Subcutaneous adipose tissue (tissue), 4 donors: Measurements from ENCODE around the gene LRRC43. TPM values are rescaled to one million over a fixed set of nuclear protein-coding genes. Genes with fewer than 3 reads are reported as not detected.

Experiments used
- total RNA-seq, 4 donors: library from RNA; depleted of rRNA; stranded (reverse); fragments of >200 nt; gene quantifications; one replicate each; pipeline ENCODE4 v1.1.0, GENCODE V29; 2016
- TF ChIP-seq, protein P1 (sequence below): fragments of 450-650 bp; IDR thresholded peaks from one replicate; pipeline ENCODE4 v1.5.1; 2016; ENCODE audit warnings: low read depth, mild to moderate bottlenecking, control low read depth, antibody characterized with exemption, moderate library complexity

Gene LRRC43
- total RNA-seq, 4 donors from 2014 or later: 0.65 to 1.5 (median 1.4) TPM

DNA sequence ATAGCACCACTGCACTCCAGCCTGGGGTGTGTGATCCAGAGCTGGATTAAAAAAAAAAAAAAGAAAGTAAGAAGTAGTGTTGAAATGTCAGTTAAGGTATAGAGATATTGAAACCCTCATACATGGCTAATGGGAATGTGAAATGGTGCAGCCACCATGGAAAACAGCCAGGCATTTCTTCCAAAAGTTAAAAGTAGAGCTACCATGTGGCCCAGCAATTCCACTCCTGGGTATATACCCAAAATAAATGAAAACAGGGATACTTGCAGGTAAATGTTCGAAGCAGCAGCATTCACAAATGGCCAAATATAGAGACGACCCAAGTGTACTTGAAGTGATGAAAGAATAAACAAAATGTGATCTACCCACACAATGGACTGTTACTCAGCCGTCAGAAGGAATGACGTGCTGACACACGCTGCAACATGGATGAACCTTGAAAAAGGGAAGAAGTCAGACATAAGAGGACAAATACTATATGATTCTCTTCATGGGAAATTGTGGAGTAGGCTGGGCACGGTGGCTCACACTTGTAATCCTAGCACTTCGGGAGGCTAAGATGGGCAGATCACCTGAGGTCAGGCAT is 24.1 kb upstream of the LRRC43 start:
- TF ChIP-seq, protein P1, sequence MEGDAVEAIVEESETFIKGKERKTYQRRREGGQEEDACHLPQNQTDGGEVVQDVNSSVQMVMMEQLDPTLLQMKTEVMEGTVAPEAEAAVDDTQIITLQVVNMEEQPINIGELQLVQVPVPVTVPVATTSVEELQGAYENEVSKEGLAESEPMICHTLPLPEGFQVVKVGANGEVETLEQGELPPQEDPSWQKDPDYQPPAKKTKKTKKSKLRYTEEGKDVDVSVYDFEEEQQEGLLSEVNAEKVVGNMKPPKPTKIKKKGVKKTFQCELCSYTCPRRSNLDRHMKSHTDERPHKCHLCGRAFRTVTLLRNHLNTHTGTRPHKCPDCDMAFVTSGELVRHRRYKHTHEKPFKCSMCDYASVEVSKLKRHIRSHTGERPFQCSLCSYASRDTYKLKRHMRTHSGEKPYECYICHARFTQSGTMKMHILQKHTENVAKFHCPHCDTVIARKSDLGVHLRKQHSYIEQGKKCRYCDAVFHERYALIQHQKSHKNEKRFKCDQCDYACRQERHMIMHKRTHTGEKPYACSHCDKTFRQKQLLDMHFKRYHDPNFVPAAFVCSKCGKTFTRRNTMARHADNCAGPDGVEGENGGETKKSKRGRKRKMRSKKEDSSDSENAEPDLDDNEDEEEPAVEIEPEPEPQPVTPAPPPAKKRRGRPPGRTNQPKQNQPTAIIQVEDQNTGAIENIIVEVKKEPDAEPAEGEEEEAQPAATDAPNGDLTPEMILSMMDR: no peak

DNA sequence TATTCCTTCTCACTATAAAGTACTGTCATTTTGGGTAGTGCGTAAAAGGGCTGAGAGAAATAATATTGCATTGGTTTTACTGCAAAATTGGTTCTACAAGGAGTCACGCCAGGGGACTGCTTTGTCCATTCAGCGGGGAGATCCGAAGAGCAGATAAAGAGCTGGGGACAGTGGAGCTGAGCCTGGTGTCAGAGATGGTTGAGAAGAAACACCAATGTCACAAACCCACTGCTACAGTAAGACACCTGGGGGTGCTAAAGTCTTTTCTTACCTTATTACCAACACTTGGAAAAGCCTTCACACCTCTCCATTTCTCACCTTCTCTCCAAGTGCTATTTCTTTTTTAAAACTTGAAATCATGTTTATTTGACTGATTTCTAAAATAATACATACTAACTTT is 23.0 kb upstream of the LRRC43 start:
- TF ChIP-seq, protein P1: no peak

DNA sequence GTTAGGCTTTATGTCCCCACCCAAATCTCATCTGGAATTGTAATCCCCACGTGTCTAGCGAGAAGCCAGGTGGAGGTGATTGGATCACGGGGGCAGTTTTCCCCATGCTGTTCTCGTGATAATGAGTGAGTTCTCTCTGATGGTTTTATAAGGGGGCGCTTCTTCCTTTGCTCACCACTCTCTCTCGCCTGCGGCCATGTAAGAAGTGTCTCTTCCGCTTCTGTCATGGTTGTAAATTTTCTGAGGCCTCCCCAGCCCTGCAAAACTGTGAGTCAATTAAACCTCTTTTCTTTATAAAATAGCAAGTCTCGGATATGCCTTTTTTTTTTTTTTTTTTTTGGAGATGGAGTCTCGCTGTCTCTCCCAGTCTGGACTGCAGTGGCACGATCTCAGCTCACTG is 22.2 kb upstream of the LRRC43 start:
- TF ChIP-seq, protein P1: no peak

DNA sequence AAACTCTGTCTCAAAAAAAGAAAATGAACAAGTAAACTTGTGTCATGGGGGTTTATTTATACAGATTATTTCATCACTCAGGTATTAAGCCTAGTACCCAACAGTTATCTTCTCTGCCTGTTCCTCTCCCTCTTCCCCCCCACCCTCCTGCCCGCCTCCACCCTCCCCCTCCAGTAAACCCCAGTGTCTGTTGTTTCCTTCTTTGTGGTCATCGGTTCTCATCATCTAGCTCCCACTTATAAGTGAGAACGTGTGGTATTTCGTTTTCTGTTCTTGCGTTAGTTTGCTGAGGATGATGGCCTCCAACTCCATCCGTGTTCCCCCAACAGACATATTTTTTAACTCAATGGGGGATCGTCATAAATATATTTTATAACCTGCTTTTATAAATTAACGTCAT is 21.2 kb upstream of the LRRC43 start:
- TF ChIP-seq, protein P1: no peak

DNA sequence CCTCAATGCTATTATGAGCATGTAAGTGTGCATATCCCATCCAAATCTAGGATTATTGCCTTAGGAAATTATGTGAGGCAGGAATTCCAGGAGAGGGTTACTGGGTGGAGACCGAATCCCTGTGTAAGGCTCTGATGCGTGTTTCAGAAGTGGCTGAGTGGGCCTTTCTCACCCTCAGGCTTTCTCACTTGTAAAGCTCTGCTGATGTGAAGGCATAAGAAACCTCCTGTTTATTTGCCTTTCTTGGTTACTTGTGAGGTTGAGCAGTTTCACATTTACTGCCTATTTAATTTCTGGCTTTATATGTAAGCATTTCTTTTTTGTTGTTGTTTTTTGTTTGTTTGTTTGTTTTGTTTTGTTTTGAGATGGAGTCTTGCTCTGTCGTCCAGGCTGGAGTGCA is 19.9 kb upstream of the LRRC43 start:
- TF ChIP-seq, protein P1: no peak

DNA sequence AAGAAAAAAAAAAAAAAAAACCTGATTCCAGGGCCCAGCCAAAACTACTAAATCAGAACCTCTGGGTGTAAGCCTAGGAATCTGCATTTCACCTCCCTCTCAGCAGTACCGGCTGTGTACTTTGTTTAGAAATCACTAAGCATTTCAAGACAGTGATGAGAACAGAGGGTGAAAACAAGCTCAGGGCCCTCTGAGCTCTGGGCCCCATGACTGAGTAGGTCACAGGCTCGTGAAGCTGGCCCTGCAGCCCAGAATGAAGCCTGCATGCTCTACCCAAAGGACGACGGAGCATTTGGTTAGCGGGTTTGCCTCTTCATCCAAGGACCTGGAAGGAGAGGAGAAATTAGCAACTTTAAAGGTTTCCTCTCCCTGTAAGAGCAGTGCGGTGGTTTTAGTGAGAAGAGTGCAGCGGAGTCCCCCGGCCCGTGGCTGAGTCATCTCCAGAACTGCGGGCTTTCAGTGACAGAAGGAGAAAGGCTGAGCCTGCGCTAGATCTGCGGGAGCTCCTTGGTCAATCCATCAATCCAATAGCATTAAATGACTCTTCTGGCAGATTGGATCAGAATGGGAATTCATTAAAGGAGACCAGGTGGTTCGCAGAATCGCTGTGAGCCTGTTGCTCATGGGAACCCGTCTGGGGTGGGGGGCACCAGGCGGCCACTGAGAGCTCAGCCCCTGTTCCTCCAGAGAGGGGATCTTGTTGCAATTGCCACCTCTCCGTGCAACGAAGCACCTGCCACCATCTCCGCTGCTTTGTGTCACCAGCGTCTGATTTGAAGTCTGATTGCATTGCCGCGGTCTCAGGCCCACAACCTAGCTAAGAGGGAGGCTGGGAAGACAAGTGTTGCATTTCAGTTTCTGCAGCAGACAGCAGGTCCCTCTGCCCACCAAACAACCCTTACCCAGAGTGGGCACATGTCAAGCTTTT is 16.2 kb upstream of the LRRC43 start:
- TF ChIP-seq, protein P1: no peak

DNA sequence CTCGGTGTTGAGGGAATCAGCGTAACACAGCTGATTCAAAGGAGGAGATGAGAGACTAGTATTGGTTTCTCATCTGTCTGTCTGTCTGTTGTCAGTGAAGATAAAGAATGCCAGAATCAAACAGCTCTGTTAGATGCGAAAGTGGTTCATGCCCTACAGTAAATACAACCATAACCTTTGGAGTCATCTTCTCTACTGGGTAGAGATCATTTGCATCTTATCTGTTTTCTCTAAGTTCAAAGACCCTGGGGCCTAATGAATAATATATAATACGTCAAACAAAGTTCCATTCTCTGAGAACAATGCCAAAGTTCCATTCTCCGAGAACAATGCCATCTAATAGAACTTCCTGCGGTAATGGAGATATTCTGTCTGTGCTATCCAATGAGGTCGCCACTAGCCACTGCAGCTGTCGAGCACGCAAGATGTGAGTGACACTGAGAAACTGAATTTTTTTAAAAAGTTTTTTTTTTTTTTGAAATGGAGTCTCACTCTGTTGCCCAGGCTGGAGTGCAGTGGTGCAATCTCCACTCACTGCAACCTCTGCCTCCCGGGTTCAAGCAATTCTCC is 15.5 kb upstream of the LRRC43 start:
- TF ChIP-seq, protein P1: no peak
